HG03460 (cell line): ENCODE measurements around the gene PCDHGA3.
"Not testable (repeated sequence)": the region's sequence is repeated elsewhere in the genome, so short reads cannot be mapped to it uniquely, and the experiment has no call there.

Source experiments
- ATAC-seq: cut with Tn5 transposase; IDR thresholded peaks from one replicate; pipeline ENCODE4 v1.9.1; 2021; ENCODE audit not compliant: unreplicated experiment

The PCDHGA3 gene

DNA sequence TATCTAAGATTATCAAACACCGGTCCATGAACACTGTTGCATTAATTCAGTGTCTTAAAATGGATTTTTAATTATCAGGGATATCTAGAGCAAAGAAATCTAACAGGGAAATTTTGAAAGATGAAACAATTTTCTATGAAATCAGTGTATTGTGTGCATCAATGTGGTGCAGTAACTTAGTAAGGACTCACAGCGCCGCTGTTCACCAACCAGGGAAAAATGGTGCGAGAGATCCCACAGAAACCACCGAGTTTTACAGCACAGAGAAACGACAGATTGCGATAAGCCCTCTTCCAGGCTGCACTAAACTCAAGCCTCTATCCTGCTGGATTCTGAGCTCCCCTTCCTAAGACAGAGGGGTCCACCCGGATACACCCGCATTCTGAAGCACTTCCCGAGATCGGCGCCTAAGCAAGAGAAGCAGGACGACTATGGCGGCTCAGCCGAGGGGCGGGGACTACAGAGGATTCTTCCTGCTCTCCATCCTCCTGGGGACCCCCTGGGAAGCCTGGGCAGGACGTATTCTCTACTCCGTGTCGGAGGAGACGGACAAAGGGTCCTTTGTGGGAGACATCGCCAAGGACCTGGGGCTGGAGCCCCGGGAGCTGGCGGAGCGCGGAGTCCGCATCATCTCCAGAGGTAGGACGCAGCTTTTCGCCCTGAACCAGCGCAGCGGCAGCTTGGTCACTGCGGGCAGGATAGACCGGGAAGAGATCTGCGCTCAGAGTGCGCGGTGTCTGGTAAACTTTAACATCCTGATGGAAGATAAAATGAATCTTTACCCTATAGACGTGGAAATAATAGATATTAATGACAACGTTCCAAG, 39.1 kb downstream of the PCDHGA3 start, which contains the start of gene PCDHGA7:
PCDHGA7 (plus strand) TSS at position 274 of the 826 bp plus-strand sequence; CDS start at position 432, 158 bp downstream.
- no peak for ATAC-seq

DNA sequence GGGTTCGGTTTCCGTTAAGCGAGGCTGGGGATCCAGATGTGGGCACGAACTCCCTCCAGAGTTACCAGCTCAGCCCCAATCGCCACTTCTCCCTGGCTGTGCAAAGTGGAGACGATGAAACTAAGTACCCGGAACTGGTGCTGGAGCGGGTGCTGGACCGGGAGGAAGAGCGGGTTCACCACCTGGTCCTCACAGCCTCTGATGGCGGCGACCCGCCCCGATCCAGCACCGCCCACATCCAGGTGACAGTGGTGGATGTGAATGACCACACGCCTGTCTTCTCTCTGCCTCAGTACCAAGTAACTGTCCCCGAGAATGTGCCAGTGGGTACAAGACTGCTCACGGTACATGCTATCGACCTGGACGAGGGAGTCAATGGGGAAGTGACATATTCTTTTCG, 39.7 kb downstream of the PCDHGA3 start:
- no peak for ATAC-seq

DNA sequence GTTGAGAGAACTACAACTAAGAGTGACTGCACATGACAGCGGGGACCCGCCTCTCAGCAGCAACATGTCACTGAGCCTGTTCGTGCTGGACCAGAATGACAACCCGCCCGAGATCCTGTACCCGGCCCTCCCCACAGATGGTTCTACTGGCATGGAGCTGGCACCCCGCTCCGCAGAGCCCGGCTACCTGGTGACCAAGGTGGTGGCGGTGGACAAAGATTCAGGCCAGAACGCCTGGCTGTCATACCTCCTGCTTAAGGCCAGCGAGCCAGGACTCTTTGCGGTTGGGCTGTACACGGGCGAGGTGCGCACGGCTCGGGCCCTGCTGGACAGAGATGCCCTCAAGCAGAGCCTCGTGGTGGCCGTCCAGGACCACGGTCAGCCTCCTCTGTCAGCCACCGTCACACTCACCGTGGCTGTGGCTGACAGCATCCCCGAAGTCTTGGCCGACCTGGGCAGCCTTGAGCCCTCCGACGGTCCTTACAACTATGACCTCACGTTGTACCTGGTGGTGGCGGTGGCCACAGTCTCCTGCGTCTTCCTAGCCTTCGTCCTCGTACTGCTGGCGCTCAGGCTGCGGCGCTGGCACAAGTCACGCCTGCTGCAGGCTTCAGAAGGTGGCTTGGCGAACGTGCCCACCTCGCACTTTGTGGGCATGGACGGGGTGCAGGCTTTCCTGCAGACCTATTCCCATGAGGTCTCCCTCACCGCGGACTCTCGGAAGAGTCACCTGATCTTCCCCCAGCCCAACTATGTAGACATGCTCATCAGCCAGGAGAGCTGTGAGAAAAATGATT, 41.0 kb downstream of the PCDHGA3 start:
- no peak for ATAC-seq

DNA sequence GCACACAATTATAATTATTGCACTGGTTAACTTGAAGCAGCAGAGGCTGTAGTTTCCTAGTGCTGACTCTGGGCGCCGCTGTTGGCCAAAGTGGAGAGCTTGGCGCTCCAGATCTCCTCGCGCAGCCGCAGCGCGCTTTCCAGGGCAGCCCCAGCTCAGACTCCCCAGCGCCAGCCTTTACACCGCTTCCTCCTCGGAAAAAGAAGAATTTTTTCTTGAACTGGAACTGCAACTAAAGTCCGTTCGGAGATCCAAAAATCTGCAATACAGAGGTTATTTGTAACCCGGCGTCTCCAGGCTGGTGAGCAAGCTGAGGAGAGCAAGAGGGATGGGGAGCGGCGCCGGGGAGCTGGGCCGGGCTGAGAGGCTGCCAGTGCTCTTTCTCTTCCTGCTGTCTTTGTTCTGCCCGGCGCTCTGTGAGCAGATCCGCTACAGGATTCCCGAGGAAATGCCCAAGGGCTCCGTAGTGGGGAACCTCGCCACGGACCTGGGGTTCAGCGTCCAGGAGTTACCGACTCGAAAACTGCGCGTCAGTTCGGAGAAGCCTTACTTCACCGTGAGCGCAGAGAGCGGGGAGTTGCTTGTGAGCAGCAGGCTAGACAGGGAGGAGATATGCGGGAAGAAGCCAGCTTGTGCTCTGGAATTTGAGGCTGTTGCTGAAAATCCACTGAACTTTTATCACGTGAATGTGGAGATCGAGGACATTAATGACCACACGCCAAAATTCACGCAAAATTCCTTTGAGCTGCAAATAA, 44.1 kb downstream of the PCDHGA3 start, which contains the start of gene PCDHGB4:
PCDHGB4 (plus strand) TSS at position 142 of the 755 bp plus-strand sequence; CDS start at position 329, 187 bp downstream.
- not testable (repeated sequence) for ATAC-seq

DNA sequence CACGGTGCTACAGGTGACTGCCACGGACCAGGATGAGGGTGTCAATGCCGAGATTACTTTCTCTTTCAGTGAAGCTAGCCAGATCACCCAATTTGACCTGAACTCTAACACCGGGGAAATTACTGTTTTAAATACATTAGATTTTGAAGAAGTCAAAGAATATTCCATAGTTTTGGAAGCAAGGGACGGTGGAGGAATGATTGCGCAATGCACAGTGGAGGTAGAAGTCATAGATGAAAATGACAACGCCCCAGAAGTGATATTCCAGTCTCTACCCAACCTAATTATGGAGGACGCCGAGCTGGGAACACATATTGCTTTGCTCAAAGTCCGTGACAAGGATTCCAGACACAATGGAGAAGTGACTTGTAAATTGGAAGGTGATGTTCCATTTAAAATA, 45.0 kb downstream of the PCDHGA3 start:
- ATAC-seq: no peak

DNA sequence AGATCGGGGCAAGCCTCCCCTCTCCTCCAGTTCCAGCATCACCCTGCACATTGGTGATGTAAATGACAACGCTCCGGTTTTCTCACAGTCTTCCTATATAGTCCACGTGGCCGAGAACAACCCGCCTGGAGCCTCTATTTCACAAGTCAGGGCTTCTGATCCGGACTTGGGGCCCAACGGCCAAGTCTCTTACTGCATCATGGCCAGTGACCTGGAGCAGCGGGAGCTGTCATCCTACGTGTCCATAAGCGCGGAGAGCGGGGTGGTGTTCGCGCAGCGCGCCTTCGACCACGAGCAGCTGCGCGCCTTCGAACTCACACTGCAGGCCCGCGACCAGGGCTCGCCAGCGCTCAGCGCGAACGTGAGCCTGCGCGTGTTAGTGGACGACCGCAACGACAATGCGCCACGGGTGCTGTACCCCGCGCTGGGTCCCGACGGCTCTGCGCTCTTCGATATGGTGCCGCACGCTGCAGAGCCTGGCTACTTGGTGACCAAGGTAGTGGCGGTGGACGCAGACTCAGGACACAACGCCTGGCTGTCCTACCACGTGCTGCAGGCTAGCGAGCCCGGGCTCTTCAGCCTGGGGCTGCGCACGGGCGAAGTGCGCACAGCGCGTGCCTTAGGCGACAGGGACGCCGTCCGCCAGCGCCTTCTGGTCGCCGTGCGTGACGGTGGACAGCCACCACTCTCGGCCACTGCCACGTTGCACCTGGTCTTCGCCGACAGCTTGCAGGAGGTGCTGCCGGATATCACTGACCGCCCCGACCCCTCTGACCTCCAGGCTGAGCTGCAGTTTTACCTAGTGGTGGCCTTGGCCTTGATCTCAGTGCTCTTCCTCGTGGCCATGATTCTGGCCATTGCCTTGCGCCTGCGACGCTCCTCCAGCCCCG, 45.8 kb downstream of the PCDHGA3 start:
- no peak for ATAC-seq

DNA sequence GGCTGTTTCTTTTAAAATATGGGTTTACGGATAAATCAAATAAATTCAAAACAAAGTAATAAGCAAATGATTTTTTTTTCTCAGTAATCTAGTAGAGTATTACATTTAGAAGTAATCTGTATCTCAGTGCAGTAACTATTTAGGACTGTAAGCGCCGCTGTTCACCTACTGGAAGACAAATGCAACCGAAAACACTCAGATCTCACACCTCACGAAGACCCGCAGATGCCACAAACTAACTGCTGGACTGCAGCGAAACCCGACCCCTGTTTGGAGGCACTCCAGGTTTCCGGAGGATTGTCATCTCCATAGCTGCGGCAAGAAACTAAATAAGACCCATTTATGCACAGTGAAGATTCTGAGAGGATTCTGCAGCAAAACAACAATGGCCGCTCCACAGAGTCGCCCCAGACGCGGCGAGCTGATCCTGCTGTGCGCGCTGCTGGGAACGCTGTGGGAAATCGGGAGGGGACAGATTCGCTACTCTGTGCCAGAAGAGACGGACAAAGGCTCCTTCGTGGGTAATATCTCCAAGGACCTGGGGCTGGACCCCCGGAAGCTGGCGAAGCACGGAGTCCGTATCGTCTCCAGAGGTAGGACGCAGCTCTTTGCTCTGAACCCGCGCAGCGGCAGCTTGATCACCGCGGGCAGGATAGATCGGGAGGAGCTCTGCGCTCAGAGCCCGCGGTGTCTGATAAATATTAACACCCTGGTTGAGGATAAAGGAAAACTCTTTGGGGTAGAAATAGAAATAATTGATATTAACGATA, 49.0 kb downstream of the PCDHGA3 start, which contains the start of gene PCDHGA8:
PCDHGA8 (plus strand) TSS at position 205 of the 770 bp plus-strand sequence; CDS start at position 386, 181 bp downstream.
- no peak for ATAC-seq

DNA sequence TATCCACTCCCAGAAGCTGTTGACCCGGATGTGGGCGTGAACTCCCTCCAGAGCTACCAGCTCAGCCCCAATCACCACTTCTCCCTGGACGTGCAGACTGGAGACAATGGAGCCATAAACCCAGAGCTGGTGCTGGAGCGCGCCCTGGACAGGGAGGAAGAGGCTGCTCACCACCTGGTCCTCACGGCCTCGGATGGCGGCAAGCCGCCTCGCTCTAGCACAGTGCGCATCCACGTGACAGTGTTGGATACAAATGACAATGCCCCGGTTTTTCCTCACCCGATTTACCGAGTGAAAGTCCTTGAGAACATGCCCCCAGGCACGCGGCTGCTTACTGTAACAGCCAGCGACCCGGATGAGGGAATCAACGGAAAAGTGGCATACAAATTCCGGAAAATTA, 49.6 kb downstream of the PCDHGA3 start:
- ATAC-seq: no peak

DNA sequence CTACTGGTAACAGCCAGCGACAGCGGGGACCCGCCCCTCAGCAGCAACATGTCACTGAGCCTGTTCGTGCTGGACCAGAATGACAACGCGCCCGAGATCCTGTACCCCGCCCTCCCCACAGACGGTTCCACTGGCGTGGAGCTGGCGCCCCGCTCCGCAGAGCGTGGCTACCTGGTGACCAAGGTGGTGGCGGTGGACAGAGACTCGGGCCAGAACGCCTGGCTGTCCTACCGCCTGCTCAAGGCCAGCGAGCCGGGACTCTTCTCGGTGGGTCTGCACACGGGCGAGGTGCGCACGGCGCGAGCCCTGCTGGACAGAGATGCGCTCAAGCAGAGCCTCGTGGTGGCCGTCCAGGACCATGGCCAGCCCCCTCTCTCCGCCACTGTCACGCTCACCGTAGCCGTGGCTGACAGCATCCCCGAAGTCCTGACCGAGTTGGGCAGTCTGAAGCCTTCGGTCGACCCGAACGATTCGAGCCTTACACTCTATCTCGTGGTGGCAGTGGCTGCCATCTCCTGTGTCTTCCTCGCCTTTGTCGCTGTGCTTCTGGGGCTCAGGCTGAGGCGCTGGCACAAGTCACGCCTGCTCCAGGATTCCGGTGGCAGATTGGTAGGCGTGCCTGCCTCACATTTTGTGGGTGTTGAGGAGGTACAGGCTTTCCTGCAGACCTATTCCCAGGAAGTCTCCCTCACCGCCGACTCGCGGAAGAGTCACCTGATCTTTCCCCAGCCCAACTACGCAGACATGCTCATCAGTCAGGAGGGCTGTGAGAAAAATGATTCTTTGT, 51.0 kb downstream of the PCDHGA3 start:
- ATAC-seq: not testable (repeated sequence)
